ENCODE results near the gene TCF7L1.
"Not testable (repeated sequence)": the region's sequence is repeated elsewhere in the genome, so short reads cannot be mapped to it uniquely, and the experiment has no call there.

TCF7L1 gene

DNA sequence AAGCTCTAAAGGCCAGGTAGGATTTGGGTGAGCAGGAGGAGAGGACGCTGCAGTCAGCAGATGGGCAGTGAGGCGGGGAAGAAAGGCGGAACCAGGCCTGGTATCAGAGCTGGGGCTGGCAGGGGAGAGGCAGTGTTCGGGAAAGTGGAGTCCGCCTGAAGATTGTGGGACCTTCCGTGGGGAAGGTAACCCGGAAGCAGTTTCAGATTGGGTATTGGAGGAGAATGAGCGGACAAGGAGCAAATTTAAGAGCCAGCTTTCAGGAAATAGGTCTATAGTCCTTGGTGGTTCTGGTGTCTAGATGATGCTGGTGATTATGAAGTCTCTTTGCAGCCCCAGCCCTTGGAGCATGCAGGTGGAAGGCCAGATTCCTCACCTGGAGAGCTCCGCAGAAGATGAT is 51.0 kb downstream of the TCF7L1 start:
- DNase-seq (ENCODE audit: low read depth) = no peak

DNA sequence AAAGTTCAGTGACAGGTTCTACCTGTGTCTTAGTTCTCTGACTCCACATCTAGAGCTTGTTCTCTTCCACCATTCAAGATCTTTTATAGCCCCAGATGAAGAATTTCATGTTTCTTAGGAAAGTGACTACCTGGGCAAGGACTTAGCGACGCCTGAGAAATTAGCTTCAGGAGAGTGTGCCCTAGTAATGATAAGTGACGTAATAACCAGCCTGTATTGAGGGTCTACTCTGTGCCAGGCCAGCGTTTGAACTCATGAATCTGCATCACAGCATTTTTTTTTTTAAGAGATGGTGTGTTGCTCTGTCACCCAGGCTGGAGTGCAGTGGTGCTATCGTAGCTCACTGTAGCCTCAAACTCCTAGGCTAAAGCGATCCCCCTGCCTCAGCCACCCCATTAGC is 51.8 kb downstream of the TCF7L1 start:
- DNase-seq (ENCODE audit: low read depth) = no peak

GRCh38 chr2:85185431-85185940 is 52.3 kb downstream of the TCF7L1 start:
- DNase-seq (ENCODE audit: low read depth) = no peak

- no peak for DNase-seq (ENCODE audit: low read depth)
Observed at GRCh38 chr2:85187069-85187468, 53.9 kb downstream of the TCF7L1 start.

DNA sequence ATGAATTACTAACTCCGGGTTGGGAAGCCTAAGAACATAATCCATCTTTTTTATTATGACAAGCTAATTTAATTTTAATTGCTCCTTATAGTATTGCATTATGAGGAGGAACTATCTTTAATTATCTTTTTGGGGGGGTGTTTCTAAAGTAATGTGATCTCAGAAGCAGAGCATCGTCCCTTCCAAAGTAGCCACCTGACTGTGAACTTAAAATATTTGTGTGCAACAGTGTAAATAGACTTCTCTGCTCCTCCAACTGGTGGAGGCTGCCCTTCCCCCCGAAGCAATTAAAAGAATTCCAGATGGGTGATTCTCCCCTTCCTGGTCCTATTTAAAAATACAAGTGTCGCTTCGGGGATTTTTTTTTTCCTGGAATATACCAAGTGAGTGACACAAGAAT is 55.7 kb downstream of the TCF7L1 start:
- DNase-seq (ENCODE audit: low read depth) = no peak

GRCh38 chr2:85189606-85190270 is 56.5 kb downstream of the TCF7L1 start:
- no peak for DNase-seq (ENCODE audit: low read depth)

DNA sequence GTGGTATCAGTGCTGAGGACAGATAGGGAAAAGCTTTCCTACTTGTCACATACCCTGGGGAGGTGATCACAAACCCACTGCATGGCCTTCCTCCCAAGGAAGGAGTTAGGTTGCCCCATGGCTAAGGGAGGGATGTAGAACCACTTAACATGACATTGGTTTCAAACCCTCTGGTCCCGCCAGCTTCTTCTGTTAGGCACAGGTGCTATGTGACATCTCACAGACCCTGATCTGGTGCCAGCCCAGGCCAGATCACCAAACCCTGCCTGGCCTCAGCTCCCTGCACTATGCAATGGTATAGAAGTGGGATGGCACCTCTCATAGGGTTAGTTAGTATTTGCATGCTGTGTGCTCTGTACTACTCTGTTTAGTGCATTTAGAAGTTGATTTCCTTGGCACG is 58.0 kb downstream of the TCF7L1 start:
- DNase-seq (ENCODE audit: low read depth) = no peak

DNA sequence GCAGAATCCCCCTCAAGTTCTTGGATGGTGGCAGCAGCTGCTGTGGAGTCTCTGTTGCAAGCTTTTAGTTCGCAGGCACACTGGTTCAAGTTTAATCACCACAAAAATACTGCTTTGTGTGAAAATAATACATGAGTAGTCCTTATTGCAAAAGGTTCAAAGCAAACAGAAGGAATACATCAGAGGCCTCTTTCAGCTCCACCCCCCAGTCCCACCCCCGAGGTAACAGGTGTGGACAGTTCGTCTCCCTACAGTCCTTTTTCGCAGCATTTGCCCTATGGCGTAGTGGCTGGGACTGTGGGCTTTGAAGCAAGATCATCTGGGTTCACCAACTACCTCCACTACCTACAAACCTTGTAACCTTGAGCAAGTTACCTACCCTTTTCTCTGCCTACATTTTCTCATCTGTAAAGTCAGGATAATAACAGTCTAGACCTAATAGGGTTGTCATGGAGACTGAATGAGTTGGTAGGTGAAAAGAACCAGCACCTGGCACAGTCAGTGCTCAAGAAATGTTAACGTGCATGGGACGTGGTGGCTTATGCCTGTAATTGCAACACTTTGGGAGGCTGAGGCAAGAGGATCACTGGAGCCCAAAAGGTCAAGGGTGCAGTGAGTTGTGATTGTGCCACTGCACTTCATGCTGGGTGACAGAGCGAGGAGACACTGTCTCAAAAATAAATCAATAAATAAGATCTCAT is 61.7 kb downstream of the TCF7L1 start:
- DNase-seq (ENCODE audit: low read depth) = no peak

GRCh38 chr2:85195956-85196355 is 62.8 kb downstream of the TCF7L1 start:
- DNase-seq (ENCODE audit: low read depth) = no peak

- no peak for DNase-seq (ENCODE audit: low read depth)
Observed at GRCh38 chr2:85199698-85200097, 66.5 kb downstream of the TCF7L1 start.

DNA sequence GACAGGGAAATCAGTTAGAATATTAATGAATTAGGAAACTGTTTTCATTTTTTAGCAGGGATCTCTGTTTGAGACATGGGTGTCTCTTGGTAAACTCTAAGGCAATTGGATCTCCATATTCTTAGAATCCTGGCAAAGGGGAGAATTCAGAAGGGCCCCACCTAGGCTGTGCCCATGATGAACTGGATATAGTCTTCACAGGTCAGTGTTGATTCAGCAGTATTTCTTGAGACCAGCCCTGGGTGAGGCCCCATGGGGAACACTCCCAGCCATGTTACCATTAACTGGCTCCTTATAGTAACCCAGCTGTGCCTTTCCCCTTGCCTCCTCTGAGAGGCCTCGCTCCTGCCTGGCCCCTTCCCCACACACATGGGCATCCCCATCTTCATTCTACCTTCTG is 76.7 kb downstream of the TCF7L1 start:
- no peak for DNase-seq (ENCODE audit: low read depth)

DNA sequence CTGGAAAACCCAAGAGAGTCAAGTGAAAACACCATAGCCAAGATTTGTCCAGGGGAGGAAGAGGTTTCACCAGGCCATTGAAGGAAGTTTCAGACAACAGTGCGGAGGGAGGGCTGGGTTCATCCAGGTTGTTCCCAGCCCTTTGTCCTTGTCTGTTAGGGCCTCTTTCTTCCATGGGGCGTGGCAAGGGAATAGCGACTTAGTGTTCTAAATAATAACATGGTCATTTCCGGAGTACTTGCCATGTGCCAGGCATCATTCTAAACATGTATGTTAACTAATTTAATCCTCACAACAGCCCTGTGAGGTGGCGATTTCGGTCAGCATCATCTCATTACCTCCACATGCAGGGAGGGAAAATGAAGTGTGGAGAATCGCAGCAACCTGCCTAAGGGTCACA is 77.3 kb downstream of the TCF7L1 start:
- no peak for DNase-seq (ENCODE audit: low read depth)

GRCh38 chr2:85211606-85212005 is 78.4 kb downstream of the TCF7L1 start:
- not testable (repeated sequence) for DNase-seq (ENCODE audit: low read depth)

DNA sequence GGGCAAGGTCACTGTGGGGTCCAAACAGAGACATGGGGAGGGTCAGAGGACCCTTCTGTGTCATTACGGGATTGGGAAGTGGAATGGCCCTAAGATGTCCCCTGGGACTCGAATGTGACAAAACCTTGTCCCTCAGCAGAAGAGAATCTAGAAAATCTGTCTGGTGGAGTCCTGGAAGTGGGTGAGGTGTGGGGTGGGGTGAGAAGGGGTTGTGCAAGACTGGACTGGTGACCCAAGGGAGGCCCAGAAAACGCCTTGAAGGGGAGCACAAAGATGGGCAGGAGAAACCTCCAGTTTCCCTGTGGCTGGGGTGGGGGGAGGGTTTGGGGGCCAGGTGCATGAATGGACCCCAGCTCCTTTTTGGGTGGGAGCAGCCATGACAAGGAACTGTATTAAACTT is 79.6 kb downstream of the TCF7L1 start:
- no peak for DNase-seq (ENCODE audit: low read depth)

DNA sequence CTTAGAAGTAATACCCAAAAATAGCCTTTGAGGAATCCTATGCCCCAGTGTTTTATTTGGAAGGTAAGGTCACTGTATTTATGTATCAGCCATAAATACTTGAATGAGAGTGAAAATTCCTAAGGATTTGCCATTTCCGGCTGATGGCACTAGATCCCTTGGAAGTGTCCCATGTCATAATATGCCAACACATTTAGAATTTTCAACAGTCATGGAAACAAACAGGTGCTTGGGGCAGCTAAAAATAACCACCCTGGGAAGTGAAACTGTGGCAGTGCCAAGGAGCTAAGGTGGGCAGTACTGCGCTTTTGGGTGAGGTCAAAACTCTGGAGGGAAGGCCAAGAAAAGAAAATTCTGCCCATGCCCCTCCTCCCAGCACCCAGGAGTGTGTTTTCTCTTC is 80.2 kb downstream of the TCF7L1 start:
- DNase-seq (ENCODE audit: low read depth) = no peak

GRCh38 chr2:85213901-85214512 is 80.8 kb downstream of the TCF7L1 start:
- no peak for DNase-seq (ENCODE audit: low read depth)

DNA sequence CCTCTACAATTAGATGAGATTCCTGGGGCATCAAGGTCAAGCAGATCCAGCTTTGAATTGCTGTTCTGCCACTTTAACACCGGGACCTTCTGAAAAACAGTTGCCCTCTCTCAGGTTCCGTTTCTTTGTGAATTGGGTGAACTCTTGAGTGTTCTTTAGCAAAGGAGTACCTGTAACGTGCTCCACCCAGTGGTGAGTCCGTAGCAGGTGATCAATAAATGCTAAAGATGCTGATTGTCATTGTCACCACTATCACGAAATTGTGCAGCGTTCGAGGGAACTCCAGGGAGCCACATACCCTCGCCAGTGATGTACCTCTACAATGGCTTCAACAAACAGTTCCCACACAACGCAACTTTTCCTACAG is 81.9 kb downstream of the TCF7L1 start:
- DNase-seq (ENCODE audit: low read depth) = no peak

DNA sequence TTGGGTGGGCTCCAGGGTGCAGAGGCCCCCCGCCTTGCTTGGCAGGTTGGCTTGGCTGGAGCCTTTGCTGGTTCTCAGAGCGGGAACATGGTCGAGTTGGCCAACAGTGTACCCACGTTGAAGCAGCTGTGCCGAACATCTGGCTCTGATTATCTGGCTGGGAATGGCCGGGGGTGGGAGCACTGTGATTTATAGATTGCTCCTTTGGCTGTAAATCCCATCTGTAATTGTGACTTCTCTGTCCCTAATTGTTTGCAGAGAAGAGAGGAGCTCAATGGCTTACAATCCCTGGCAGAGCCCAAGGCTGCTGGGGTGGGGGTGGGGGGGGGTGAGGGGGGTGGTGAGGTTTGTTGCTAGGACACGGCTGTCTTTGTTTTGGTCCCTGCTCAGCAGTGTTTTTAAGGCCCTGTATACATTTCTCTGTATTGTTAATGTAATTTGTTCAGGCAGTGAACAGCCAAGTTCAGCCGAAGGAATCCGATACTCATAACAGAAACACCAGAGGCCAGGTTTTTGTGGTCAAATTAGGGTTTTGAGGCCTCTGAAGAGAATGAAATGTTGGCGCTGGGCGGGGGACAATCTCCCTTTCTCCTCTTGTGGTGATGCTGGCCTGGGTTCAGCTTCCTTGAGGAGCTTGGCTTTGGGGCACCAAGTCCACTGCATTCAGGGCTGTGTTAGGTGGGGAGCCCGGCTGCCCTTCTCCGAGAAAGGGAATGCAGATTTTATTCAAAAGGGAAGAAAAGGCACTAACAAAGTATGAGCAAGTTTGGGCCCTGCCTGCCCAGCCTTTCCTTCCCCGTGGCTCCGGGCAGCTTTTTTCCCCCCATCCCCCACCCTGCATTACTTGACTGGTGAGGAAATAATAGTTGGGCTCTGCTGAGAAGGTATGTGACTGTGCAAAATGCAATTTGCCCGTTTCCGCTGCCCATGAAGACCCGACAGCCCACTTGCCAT is 82.5 kb downstream of the TCF7L1 start:
- DNase-seq (ENCODE audit: low read depth) = no peak

- DNase-seq (ENCODE audit: low read depth) = no peak
Observed at GRCh38 chr2:85216927-85217326, 83.7 kb downstream of the TCF7L1 start.

- DNase-seq (ENCODE audit: low read depth) = no peak
Observed at GRCh38 chr2:85221067-85221691, 88.0 kb downstream of the TCF7L1 start.

- no peak for DNase-seq (ENCODE audit: low read depth)
Observed at GRCh38 chr2:85222792-85223191, 89.6 kb downstream of the TCF7L1 start.

DNA sequence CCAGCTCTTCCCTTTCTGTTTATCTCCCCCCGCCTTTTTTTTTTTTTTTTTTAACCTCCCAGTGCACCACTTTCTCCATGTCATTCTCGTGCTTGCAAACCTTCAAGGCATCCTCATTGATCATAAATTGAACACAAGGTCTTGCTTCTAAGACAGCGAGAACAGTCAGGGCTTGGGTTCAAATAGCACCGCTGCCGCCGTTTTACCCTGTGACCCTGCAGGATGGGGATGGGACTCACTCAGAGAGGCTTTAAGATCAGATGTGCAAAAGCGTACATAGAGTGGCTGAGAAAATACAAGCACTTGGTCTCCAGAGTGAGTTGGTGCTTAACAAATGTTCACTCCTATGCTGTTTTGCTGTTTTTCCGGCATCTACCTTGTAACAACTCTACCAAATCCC is 93.6 kb downstream of the TCF7L1 start:
- no peak for DNase-seq (ENCODE audit: low read depth)
